GM18507 (cell line): ENCODE data around the gene LAIR1.
"Not testable (repeated sequence)": the region's sequence is repeated elsewhere in the genome, so short reads cannot be mapped to it uniquely, and the experiment has no call there.

Experiments
- DNase-seq: peaks from one replicate; pipeline ENCODE4 v3.0.0; 2011; ENCODE audit warnings: low read depth; ENCODE audit not compliant: insufficient read length; ENCODE audit errors: extremely low spot score
- FAIRE-seq: peaks from 2 replicates; lab custom pipeline; 2011; peaks lifted over from hg19 to GRCh38; lab: Jason Lieb, UNC

LAIR1 gene

DNA sequence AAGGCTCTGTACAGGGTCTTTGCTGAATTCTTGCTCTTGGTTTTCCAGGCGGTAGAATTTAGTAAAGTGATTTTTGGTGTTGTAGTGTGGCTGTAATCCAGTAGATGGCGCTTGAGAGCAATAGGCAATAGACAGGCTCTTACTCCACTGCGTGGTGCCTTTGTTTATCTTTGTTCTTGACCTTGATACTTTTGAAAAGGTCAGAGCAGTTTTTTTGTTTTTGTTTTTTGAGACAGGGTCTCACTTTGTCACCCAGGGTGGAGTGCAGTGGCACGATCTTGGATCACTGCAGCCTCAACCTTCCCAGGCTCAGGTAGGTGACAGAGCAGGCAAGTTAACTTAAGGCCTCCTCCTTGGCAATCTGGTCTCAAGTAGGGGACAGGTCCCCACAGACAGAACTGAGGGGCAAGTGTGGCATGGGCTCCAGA is 39.5 kb downstream of the LAIR1 start:
- DNase-seq (no peak), FAIRE-seq (peak; percentile 41)

DNA sequence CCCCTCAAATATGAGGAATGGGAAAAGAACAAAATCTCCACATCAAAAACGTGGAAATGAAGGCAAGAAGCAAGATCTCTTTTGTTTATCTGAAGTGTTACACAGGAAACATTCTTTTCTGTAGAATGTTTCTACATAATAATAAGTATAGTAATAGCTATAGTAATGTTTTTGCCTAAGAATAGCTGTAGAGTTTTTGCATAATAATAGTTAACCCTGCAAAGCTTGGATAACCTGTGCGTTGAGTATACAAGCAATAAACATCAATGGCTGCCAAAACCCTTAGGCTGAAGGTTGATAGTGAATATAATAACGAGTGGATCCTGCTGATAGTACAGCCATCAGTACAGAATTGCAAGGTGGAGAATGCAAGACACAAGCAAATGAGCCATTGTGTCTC is 40.7 kb downstream of the LAIR1 start:
- FAIRE-seq: no peak

DNA sequence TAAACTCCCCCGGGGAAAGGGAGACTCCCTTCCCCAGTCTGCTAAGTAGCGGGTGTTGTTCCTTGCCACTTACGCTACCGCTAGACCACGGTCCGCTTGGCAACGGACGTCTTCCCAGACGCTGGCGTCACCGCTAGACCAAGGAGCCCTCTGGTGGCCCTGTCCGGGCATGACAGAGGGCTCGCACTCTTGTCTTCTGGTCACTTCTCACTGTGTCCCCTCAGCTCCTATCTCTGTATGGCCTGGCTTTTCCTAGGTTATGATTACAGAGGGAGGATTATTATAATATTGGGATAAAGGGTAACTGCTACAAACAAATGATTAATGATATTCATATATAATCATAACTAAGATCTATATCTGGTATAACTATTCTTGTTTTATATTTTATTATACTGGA is 41.8 kb downstream of the LAIR1 start:
- not testable (repeated sequence) for FAIRE-seq, DNase-seq

More for the DNA sequence above, 40.7 kb downstream of the LAIR1 start:
- no peak for DNase-seq

DNA sequence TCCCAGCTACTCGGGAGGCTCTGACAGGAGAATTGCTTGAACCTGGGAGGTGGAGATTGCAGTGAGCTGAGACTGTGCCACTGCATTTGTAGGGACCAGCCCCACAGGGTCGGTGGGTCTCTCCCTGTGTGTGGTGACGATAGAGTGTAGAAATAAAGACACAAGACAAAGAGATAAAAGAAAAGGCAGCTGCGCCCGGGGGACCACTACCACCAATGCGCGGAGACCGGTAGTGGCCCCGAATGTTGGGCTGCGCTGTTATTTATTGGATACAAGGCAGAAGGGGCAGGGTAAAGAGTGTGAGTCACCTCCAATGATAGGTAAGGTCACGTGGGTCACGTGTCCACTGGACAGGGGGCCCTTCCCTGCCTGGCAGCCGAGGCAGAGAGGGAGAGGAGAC is 42.4 kb downstream of the LAIR1 start:
- FAIRE-seq, DNase-seq: not testable (repeated sequence)

DNA sequence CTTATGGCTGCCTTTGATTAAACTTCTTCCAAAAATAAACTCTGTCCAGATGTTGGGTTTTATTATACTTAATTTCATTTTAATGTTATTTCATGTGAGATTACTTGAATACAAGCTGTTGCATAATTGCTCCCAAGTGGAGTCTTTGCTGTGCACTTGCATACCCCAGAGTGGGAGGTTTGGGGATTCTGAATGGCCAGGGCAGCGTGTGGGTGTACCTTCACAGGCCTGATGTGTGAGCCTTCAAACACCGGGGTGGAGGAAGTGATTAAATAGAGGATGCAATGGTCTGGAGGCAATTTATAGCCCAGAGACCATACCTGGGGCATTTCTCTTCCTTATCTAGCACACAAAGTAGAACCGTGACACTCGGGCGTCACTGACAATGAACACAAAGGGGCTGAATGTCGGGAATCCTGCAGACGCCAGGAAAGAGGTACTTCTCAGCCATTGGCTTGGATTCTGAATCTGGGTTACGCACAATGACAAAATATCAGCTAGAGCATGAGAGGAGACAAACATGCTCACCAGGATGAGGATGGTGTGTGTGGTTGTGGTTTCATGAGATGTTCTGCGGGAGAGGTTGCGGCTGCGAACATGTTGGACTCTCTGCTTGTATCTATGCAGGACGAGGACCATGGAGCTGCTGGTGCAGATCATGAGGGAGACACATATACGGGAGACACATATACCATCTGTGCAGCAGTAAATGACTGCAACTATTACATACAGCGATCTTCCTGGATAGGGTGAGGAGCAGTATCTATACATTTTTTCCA is 44.6 kb downstream of the LAIR1 start:
- FAIRE-seq: no peak
- no peak for DNase-seq

DNA sequence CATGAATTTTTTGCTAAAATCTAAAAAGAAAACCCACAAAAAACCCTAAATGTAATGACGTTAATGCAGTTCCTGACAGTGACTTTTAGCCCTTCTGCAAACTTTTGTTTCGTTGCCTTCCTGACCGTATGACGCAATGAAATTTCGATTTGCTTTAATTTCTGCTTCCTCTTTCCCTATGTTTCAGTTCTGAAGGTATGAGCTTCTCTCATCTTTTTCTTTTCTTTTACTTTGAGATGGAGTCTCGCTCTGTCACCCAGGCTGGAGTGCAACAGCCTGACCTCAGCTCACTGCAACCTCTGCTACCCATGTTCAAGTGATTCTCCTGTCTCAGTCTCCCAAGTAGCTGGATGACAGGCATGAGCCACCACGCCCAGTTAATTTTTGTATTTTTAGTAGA is 45.7 kb downstream of the LAIR1 start:
- DNase-seq: no peak

DNA sequence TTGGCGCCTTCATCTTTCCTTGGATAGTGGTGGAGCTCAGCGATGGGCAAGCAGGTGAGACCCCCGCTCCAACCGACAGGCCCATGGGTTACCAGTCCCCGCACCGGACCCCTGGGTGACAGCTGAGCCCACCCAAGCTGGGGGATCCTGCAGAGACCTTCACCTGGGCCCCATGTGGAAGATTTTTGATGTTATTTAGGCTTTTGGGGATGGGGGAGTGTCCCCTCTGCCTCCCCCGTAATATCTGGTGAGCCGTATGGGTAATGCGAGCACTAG is 46.8 kb downstream of the LAIR1 start:
- no peak for DNase-seq
- FAIRE-seq: no peak

More for the DNA sequence above, 45.7 kb downstream of the LAIR1 start:
- FAIRE-seq: no peak

DNA sequence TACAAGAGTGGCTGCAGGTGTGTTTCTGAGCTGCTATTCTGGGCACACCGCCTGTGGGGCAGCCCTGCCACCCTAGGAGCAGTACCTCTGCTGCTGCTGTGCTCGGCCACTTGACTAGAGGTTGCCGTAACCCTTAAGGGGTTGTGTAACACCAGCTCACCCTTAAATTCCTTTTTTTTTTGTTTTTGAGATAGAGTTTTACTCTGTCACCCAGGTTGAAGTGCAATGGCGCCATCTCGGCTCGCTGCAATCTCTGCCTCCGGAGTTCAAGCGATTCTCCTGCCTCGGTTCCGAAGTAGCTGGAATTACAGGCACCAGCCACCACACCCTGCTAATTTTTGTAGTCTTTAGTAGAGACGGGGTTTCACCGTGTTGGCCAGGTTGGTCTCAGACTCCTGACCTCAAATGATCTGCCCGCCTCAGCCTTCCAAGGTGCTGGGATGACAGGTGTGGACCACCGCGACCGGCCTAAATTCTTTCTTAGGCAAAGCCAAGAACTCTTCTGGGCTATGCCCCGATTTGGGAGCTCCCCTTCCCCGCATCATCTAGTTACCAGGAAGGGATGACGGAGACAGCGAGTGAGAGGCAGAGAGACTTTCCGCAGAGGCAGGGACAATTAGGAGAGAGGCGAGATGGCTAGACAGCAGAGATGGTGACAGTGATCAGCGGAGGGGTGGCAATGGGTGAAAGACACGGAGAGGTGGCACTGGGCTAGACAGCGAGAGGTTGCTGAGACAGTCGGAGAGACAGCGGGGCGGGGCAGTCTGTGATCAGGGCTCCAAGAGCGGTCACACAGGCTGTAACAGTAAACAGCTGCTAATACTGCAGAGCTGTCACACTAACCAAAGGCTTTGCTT is 47.4 kb downstream of the LAIR1 start:
- no peak for FAIRE-seq
- DNase-seq: no peak

DNA sequence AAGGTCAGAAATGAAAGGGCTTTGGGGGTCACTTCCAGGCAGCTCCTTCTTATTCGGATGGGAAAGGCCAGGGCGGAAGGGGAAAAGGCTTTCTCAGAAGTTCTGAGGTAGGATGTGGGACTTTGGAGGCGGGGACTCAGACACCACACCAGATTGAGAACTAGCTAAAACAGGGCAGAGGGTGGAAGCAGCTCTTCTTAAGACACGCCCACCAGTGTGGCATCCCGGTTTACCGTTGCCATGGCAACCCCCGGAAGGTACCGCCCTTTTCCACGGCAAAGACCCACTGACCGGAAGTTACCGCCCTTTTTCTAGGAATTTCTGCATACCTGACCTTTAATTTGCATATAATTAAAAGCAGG is 48.0 kb downstream of the LAIR1 start:
- FAIRE-seq: no peak
- DNase-seq: no peak

DNA sequence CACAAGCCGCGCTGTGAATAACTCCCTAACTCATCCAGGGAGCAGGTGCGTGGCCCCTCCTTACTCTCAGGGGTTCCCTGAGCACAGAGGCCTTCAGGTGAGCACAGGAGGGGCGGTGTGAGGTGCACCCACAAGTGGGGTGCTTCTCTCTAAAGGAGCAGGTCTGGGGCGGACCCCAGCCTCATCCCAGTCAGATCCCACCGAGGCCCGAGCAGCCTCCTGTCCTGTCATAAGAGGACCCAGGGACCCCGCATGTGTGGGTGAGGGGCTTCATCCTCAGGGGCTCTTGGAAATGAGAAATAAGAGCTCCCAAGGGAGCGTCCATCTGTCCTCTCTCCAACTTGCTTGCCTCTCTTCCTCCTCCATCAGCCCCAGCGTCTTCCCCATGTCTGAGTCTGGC is 48.8 kb downstream of the LAIR1 start:
- FAIRE-seq (no peak), DNase-seq (no peak)

DNA sequence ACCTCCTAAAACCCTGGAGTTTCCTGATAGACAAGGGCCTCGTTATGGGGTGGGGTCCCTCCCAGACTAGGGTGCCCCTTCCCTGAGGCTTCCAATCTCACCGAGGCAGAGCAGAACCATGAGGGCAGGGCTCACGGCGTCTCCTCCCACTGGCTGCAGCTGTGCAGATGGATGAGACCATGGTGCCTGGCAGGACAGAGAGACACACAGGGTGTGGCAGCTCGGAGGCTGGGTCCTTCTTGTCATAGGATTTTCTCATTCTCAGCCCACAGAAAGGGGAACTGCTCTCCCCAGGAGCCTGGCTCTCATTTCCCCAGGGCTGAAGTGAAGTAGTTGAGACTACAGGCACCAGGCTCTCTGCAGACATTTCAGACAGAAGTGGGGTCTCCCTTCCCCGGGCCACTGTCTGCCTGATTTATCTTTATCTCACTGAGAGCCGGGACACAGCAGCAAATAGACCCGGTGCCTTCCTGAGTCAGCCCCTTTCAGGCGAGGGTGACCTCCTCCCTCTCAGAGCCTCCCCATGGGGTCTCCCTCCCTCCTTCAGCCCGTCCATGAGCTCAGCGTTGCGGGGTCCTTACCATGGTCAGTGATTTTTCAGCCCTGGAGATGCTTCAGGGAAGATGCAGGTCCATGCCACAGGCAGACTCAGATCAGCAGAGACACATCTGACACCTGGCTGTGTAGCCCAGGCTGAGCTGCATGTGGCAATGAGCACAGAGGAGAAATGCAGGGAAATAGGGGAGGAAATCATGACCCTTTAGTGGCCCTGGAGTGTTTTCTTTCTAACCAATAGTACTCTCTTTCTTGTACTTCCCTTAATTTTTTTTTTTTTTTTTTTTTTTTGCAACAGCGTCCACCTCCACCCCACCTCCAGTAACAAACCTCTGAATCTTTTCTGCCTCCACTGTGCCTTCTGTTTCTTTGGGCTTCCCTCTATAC is 52.0 kb downstream of the LAIR1 start, which contains the start of gene LILRA5:
TSS of gene LILRA5 (minus strand) at position 731 of the 942 bp plus-strand sequence. CDS start at position 584, 147 bp downstream.
- FAIRE-seq (no peak), DNase-seq (no peak)

DNA sequence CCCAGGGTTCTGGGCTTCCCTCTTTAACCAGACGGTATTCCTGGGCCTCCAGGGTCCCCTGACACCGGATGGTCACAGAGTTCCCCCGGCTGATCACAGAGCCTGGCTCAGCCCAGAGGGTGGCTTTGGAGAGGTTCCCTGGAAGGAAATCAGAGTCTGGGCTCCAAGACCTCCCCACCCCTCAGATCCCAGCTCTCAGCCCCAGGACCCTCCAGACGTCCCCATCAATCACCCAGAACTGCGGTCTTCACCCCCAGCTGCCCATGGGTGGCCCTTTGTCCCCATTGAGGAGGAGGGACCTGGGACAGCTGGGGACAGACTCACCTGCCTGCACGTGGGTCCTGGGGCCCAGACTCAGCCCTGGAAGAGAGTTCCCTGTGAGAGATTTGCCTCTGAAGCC is 52.7 kb downstream of the LAIR1 start:
- no peak for FAIRE-seq

DNA sequence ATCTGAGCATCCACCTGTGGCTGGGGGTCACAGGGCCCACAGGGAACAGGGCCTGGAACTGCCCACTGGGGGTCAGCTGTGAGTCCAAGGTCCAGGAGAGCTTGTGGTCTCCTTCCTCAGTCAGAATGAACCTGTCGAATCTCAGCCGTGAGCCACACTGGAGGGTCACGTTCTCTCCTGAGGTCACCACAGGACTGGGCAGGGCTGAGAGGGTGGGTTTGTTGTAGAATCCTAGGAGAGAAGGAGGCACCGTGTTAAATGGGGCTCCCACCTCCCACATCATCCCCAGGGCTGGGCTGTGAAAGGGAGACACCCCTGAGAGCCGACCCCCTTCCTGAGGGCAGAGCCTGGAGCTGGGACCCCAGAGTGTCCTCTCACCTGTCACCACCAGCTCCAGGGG is 53.2 kb downstream of the LAIR1 start:
- no peak for DNase-seq
- no peak for FAIRE-seq

More for the DNA sequence above, 52.7 kb downstream of the LAIR1 start:
- DNase-seq: no peak

DNA sequence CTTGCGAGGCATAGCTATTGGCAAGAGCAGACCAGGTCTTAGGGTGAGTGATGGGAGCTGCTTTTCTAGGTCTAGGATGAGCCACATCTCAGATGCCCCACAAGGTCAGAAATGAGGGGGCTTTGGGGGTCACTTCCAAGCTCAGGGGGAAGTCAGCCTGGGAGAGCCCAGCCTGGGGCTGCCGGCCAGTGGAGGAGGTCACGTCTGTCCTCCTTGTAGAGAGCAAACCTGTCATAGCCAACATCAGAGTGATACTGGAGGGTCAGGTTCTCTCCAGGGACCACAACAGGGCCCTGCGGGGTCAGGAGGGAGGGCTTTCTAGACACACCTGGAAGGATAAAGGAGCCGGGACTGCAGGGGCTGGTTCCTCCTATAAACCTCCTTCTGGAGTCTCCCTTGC is 54.2 kb downstream of the LAIR1 start:
- FAIRE-seq (no peak), DNase-seq (no peak)

DNA sequence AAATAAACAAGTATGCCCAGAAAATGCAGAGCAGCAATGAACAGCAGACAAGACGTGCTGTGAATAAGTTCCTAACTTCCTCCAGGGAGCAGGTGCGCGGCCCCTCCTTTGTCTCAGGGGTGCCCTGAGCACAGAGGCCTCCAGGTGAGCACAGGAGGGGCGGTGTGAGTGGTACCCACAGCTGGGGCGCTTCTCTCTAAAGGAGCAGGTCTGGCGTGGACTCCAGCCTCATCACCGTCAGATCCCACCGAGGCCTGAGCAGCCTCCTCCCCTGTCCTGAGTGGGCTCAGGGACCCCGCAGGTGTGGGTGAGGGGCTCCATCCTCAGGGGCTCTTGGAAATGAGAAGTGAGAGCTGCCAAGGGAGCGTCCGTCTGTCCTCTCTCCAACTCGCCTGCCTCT is 54.9 kb downstream of the LAIR1 start:
- FAIRE-seq (no peak), DNase-seq (no peak)

DNA sequence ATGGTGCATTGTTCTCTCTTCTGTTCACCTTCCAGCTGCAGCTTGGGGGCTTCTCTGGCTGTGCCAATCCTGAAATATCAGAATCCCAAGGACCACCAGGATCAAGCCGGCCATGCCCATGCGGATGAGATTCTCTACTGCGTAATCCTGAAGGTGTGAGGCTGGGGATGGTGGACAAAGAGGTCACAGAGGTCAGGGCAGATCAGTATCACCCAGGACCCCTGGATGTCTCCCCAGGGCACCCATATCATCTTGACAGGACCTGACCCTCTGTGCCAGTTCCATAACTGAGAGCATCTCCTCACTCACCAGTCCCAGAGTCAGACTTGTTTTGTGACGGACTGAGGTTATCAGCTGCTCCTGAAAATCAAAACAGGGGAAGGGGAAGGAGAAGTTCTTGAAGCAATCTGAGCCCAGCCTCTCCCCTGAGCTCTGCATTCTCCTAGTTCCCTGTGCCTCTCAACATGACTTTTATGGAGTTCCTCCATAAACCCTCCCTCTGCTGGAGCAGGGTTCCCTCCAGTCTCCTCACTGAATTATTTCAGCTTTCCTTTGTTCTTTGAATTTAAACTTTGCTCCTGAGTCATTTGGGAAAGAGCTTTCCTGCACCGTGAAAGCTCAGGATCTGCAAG is 57.2 kb downstream of the LAIR1 start:
- FAIRE-seq (no peak), DNase-seq (no peak)

DNA sequence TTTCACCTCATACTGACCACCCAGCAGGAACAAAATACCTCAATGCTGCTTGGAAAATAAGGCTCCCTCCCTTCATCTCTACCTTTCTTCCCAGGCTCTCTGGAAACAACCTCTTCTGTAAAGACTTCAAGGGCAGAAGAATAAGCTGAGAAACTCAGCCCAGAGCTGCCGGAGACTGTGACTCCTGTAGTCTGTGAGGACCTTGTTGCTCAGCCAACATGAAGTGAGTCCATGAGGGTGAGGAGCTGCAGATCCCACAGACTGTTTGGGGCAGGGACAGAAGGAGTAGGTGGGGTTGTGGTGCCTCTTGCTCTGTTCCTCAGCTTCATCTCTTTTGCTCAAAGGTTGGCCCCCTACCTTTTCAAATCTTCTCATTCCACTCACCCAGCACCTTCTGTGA is 59.6 kb downstream of the LAIR1 start:
- FAIRE-seq (no peak), DNase-seq (no peak)

DNA sequence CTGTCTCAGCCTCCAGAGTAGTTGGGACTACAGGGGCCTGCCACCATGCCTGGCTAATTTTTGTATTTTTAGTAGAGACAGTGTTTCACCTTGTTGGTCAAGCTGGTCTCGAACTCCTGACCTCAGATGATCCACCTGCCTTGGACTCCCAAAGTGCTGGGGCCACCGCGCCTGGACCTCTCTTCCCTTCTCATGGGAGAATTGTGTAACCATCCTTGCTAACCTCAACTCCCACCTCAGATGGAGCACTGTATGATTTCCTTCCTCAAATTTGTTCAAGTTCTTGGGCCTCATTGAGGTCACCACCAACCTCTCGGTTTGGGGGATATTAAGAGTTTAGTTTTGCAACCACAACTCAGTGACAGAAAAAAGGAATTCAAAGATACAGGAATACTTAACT is 62.5 kb downstream of the LAIR1 start:
- no peak for FAIRE-seq
- DNase-seq: no peak
